HG02885 (cell line): ENCODE results near the gene DUSP11.
"Not testable (repeated sequence)": the region's sequence is repeated elsewhere in the genome, so short reads cannot be mapped to it uniquely, and the experiment has no call there.

Experiments
- ATAC-seq: cut with Tn5 transposase; IDR thresholded peaks from one replicate; pipeline ENCODE4 v1.9.1; 2021; ENCODE audit warnings: mild to moderate bottlenecking; ENCODE audit not compliant: unreplicated experiment, poor library complexity

DUSP11 gene

DNA sequence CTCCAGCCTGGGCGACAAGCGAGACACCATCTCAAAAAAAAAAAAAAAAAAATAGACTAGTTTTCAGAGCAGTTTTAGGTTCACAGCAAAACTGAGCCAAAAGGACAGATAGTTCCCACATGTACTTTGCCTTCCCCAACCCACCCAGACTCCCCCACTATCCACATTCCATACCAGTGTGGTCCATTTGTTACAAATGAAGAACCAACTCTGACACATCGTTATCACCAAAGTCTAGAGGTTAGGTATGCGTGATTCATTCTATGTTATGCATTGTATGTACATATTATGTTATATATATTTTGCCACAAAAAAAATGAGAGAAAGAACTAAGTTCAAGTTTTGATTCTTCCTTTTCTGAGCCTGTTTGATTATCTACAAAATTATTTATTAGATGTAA is 3.5 kb downstream of the DUSP11 start:
- no peak for ATAC-seq

DNA sequence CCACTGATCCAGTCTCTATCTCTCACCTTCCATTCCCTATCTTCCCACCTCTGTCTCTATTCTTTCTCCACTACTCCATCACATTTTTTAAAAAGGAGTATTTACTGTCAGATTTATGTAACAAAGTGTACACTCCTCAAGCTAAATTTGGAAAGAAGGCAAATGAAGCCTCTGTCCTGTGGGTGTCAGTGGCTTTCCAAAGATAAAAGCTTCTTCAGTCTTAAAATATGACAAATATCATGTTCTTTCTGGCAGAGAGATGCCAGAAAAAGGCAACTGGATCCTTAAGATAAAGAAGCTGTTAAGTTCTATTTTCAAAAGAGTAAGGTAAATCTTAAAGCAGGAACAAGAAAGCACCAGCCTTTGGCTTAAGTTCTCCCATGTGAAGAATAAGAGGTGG is 7.1 kb downstream of the DUSP11 start:
- no peak for ATAC-seq

DNA sequence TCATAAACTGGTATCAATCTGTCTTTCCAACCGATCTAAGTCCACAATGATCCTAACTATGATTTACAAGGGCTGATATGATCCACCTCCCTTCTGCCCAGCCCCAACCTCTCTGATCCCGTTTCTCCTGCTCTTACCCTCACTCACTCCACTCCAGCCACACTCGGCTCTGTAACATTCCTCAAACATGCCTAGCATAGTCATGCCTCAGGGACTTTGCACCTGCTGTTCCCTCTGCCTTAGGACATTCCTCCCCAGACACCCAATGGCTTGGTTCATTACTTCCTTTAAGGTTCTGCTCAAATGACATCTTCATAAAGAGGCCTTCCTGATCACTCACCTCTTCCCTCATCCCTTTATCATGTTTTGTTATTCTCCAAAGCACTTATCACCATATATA is 9.2 kb downstream of the DUSP11 start:
- no peak for ATAC-seq

DNA sequence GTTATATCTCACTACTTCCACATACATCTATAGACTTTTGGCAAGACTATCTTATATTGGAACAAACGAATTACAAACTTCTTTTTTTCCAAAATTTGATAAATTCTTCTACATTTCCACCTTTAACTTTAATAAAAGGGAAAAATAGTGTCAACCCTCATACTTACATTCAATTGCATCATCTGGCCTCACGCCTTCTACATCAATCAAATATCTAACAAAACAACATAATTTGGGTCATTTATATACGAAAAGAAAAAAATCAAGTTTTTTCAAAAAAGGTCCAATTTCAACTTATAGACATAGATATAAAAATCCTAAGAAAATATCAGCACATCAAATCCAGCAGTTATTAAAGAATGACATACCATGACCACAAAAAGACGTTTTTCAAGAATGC is 12.9 kb downstream of the DUSP11 start:
- no peak for ATAC-seq

DNA sequence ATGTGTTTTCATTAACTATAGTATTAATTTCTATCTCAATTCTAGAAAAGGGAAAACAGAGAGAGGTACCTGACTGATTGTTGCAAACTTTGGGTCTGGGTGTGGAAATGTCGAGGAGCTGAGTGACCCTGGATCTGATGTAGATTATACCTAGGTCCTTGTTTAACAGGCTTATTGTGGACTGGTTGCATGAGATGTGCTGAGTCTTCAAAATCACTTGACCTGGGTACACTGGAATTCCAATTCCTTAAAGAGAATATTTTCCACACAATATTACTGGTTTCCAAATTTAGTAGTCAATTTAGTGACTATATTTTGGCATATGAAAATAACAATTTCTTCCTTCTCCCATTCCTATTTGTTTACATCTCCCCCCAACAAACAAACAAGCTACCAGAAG is 13.6 kb downstream of the DUSP11 start:
- no peak for ATAC-seq

DNA sequence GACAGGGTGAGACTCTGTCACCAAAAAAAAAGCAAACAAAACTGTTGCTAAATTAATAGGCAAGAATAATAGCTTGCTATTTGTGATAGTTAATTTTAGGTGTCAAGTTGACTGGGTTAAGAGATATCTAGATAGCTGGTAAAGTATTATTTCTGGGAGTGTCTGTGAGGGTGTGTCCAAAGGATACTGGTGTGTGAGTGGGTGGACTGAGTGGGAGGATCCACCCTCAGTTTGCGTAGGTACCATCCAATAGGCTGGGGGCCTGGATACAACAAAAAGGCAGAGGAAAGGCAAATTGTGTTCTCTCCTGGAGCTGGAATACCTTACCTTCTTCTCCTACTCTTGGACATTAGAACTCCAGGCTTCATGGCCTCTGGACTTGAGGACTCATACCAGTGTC is 15.0 kb downstream of the DUSP11 start:
- ATAC-seq = no peak

DNA sequence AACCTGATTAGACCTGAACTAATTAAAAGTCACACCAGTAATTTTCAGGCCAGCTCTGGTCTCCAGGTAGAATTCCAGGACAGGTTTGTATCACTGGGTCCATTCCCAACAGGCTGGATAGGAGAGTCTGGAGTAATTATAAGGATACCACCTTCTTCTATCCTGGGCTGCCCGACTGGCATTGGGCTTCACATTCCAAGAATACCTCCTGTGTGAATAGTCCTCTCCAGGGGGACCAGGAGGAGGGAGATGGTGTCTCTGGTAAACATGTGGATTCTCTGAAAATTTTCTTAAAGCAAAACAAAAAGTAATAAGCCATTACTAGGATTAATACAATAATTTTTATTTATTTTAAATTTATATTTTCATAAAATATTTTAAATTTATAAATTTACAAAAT is 17.3 kb downstream of the DUSP11 start:
- no peak for ATAC-seq

DNA sequence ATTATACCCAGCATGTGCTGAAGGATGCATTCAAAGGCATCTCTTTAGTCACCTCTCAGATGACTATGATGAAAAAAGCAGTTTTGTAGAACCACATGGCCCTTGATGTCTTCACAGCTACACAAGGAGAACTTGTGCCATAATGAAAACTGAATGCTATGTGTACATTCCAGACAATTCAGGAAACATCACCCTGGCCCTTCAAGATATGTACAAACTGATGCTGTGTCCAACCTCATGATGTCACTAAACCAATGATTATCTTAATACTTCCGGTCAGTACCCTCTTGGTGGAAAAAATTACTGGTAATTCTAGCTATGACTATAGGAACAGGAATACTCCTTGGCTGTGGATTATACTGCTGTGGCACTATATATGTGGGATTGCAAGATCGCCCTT is 20.0 kb downstream of the DUSP11 start:
- no peak for ATAC-seq

DNA sequence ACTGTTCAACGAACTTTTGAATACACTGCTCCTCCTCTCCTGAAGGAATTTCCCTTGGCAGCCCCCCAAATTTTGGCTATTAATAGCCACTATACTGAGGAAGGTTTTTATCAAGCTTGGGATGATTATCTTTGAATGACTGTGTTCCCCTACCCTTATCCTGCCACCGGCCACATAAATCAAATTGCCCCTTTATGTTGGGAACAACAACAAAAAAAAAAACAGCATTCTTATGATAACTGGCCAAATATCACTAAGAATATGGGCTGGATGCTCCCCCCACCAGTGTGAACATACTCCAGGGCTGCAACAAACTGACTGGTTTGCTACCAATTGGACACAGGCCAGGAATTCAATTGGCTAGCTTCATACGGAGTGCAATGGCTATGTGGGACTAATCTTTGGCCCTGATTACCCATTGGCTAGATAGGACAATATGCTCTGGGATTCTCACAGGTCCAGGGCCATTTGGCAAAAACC is 20.6 kb downstream of the DUSP11 start:
- no peak for ATAC-seq

DNA sequence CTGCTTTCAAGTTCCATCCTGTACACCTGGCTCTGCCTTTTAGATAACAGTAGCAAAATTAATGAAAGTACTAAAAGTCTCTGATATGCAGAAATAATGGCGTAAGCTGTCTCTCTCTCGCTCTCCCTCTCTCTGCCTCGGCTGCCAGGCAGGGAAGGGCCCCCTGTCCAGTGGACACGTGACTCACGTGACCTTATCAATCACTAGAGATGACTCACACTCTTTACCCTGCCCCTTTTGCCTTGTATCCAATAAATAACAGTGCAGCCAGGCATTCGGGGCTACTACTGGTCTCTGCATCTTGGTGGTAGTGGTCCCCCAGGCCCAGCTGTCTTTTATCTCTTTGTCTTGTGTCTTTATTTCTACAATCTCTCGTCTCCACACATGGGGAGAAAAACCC is 25.6 kb downstream of the DUSP11 start:
- not testable (repeated sequence) for ATAC-seq

DNA sequence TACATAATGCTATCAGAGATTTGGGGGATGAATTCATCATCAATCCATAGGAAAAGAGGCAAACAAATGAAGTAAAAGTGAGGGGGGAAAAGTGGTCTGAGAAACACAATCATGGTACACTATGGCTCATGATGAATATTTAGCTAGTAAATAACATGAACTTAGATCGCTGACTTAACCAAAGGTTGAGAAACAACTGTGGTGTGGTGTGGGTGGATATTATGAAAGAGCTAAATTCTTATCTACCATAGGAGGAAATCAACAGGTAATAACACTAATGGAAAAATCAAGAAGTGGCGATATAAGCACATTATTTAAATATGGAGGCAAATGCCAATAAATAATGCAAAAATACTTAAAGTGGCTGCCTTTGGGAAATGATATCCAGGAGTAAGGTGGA is 30.6 kb downstream of the DUSP11 start:
- no peak for ATAC-seq

DNA sequence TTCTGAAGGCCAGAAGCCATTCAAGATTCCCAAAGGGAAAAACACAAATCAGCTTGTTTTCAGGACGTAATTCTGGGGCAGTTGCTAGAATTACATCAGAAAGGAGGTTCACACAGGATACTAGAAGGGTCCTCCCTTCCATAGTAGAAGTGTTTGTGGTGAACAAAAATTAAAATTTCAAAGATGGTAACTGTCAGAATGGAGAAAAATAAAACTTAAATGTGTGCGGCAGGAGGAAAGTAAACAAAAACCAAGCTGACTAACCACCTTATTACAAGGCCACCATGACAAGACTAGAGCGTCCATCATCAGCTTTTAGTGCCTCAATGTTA is 33.1 kb downstream of the DUSP11 start:
- no peak for ATAC-seq

DNA sequence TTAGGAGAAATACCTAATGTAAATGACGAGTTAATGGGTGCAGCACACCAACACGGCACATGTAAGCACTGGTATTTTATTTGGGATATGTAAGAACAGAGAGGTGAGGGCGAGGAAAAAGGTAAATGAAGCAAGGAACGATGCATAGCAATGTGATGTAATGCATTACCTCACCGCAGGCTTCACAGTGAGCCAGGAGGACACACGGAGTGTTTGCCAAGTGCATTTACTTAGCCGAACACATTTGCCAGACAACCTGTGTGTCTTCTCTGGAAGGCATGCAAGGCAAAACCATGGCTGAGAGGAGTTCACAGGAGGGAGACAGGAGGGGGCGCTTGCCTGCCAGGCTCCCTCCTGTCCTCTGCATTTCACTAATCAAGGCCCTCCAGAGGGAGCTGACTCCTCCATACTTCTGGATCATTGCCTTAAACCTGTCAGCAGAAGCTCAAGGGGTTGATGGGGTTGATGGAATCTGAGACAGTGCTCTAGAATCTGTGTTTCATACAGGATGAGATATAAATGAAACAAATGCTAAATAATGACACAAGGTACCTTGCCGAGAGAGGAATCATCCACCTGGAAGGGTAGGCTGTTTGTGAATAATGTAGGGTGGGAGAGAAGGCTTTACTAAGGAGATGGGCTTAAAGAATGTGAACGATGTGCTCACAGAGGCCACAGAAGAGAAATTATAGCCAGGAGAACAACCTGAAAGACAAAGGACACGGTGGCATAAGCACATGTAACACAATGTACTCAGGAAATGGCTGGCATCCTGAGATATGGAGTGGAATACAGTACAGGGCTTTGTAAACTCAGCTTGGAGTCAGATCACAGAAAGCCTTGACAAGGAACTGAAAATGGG is 33.7 kb downstream of the DUSP11 start:
- no peak for ATAC-seq

DNA sequence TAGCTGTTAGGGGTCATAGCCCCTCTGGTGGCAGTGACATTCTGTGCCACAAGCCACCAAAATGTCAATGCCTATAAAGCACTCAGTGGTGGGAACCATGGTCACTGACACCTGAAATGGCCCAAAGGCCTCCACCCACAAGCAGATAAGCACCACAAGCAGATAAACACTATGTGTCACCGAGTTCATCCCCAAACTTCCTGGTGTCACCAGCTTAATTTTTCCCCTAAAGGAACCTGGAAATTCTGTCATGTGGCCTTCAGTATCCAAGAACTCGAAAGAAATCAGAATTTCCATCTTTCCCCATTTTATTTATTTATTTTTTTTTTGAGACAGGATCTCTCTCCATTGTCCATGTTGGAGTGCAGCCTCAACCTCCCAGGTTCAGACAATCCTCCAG is 39.1 kb downstream of the DUSP11 start:
- no peak for ATAC-seq

DNA sequence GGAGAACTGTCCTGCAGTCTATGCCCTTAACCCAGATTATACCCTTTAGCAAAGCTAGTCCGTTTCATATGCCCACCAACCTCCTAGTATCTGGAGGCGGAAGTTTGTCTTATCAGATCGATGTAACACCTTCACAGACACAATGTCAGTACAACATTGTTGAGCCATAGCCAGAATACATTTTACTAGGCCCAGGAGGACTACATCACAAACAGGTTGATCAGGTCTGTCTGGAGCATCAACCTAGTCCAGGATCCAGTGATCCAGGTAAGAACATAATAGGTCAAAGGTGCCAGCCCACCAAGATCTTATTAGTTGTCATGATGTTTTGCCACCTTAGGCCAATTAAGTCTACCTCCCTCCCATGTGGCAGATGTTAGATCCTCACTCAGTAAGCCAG is 40.8 kb downstream of the DUSP11 start:
- ATAC-seq = no peak

DNA sequence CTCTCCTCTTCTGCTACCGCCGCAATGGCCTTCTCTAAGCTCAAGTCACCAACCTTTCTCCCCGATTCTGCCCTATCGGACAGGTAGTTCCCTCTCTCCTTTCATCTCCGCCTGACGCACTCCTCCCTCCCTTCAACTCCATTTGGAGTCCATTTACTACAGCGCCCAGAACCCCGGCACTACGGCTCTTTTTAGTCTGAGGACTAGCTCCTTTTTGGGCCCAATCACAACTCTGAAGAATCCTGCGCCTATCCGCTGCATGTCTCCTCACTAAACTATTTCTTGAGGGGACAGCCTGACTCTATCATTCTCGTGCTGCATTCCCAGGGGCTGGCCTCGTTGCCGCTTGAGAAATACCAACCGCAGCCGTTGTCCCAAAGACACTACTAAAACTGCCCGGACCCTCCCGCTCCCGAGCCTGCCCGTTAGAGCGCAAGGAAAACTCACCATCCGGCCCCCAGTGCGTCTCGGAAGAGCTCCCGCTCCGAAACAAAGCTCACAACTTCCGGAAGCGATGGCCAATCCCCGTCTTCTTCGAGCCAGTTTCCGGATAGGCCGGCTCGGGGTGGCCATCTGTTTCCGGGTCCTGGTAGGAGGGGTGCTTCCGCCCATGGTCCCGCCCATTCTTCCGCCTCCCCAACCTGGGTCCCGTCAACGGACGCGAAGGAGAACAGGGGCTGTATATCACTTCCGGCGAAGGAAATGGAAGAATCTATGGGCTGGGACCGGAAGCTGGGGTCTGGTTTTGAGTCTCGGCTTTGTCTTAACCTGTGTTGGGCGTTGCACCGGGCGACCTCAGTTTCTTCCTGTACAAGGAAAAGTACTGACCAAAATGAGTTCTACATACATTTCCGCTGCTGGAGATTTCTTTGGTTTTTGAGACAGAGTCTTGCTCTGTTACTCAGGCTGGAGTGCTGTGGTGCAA is 42.8 kb downstream of the DUSP11 start, which contains the start of gene TPRKB:
TPRKB (minus strand) TSS at position 491 of the 925 bp plus-strand sequence. CDS start 2,776 bp downstream, outside the sequence.
- ATAC-seq = peak; percentile 98

DNA sequence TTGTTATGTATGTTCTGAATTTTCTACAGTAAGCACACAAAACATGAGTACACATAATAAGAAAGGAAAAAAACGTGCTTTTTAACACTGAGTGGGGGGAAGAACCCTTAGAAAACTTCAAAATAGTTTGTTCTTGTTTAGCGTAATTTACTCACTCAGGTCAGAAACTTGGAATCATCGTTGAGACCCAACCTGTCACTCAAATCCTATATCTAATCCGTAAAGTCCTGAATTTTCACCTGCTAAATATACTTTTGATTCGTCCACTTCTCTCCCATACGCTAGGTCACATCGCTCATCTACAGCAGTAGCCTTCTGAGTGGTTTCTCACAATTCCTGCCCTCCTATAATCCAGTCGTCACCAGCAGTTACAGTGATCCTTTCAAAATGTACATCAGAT is 43.5 kb downstream of the DUSP11 start:
- no peak for ATAC-seq

DNA sequence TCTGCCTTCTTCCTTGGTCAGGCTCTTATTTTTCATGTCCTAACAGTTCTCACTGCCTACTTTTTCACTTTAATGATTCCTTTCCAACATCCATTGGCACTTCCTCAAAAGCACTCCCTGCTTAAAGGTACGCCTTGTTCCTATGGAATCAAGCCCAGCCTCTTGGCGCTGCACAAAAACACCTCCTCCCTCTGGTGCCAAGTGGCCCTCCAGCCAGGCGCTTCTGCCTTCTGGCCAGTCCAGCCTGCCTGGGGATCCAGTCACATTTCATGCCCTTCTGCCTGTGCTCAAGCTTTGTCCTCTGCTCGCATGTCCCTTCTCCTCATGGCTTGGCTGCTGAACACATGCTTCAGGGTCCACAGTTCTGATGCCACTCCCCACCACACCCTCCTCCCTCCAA is 49.1 kb downstream of the DUSP11 start:
- no peak for ATAC-seq

DNA sequence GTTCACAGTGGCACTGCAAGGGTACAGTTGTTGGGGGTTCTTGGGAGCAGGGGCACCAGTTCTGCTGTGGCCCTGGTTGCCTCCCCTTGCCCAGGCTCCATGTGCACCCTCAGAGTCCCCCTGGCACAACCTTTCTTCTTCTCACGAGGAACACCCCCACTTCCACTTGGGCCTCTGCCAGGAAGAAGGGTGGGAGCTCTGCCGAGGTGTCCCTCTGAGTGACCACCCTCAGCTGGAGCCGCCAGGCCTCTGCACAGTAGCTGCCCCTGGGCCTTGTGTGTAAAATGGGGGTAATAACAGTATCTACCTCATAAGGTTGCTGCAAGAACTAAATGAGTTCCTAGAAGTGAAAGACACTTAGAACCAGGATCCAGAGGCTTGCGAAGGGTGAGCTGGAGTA is 51.2 kb downstream of the DUSP11 start:
- ATAC-seq = no peak

DNA sequence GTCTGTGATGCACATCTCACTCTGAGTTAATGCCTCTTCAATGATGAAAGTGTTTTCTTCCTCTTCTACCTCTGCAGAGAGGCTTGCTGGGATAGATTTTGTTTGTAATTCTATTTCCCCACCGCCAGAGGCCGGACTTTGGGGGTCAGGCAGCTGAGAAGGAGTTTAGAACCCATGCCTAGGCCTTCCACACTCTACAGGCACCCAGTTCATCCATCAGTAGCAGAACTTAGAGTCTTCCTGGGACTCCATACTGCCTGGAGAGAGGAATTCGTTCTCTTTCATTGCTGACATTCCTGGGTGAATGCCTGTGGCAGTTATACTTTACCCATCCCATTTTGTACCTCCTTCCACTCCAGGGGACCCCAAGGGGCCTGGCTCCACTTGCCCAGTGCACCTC is 51.9 kb downstream of the DUSP11 start:
- ATAC-seq = no peak

DNA sequence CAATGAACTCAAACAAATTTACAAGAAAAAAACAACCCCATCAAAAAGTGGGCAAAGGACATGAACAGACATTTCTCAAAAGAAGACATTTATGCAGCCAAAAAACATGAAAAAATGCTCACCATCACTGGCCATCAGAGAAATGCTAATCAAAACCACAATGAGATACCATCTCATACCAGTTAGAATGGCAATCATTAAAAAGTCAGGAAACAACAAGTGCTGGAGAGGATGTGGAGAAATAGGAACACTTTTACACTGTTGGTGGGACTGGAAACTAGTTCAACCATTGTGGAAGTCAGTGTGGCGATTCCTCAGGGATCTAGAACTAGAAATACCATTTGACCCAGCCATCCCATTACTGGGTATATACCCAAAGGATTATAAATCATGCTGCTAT is 53.2 kb downstream of the DUSP11 start:
- ATAC-seq = not testable (repeated sequence)
